Mesenteric fat pad (tissue), 1 donor: ENCODE data around the gene SNCAIP. TPM values are rescaled to one million over a fixed set of nuclear protein-coding genes. Genes with fewer than 3 reads are reported as not detected.

Experiments used
- DNase-seq: peaks from one replicate; pipeline ENCODE4 v3.0.0-alpha.2; 2020; ENCODE audit warnings: low spot score
- total RNA-seq: library from RNA; stranded (reverse); fragmentation: NEBNext Ultra II Directional; extraction: Animal tissue kit (Norgen Biotek cat#: 25700); gene quantifications from one replicate; pipeline ENCODE4 v1.2.1, GENCODE V29; 2021
- donor health status: DM: yes; HTN: yes; CAD: no.

The SNCAIP gene
- total RNA-seq, 1 donor from 2014 or later: 3.6 TPM

DNA sequence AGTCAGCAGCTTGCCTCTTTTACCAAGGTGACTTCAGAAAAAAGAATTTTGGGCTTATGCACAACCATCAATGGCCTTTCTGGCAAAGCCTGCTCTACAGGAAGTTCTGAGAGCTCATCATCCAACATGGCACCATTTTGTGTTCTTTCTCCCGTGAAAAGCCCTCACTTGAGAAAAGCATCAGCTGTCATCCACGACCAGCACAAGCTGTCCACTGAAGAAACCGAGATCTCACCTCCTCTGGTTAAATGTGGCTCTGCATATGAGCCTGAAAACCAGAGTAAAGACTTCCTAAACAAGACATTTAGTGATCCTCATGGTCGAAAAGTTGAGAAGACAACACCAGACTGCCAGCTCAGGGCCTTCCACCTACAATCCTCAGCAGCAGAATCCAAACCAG lies 111.2 kb downstream of the SNCAIP start:
- DNase-seq: no peak

DNA sequence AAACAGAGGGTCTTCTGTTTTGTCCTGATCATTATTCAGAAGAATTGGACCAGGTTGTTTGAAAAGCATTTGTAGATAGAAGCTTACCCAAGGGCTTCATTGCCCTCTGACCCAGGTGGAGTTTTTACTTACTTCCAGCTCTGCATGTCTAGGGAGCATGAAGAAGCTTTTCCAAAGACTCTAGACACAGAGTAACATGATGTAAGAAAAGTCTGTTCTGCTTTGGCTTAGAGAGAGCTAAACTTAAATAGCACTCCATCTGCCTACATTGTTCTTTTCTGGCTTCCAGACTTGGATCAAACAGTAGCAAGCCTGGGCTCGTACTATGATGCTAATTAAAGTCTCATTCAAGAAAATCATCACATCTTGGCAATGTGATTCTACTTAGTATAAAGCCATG lies 112.1 kb downstream of the SNCAIP start:
- no peak for DNase-seq

DNA sequence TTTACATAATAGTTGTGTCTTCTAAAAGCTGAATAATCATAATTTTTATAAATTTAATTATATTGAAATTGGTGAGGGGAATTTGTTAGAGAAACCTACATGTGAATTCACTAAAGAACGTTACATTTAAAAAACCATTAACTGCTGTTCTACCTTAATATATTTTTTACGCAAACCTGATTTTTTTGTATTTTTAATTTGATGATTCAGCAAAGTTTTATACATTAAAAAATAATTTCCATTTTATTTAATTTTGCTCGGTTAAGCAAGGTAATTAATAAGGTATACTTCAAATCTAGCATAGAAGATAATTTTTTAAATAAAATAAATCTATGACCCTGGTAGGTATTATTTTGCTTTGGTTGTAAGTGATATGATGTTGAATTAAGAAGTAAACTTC lies 114.3 kb downstream of the SNCAIP start:
- no peak for DNase-seq

DNA sequence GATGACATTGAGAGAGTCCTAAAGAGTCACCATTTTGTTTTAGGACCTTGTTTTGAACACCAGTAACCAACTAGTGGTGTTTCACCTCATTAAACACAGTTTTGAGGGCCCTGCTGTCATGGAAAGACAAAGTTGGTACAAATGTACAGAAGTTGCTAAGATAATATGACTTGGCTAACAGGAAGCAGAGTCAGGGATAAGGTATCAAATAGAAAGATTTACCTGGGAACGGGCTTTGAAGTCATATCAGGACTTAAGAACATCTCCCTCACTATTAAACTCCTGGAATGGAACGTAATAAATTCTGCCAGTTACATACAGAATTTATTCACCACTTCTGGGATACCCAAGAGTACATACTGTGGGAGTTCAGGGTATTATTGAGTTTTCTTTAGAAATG lies 115.6 kb downstream of the SNCAIP start:
- no peak for DNase-seq

DNA sequence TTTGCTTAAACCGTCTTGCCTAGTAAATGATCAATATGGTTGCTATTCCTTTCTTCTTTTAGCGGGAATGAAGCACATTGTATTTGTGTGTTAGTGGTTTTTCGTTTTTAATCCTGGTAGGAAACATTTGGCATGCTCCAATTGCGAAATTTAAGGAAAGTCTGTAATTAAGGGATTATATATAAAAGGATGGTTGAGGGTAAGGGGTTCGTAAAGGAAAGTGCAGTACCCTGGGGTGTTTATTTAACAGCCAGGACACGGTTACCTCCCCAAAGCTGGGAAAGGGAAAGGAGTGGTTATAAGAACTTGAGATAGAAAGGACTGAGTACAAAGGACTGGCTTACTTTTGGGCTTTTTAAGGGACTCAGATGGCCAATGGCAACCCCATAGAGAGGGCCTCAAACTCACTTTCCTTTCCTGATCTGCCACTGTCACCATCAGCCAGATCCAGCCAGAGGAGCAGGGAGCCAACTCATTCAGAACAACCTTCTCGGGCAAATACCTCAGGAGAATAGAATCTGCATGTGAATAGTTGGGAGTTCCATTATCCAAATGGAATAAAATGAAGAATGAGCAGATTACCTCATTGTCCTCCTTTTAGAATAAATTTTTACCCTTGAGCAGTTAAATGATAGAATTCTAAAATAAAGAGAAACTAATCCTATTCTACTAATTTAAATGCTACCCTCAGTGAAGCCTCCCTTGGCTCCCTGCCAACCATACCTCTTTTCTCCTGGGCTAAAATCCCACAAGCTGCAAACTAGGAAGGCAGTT lies 117.7 kb downstream of the SNCAIP start:
- no peak for DNase-seq

DNA sequence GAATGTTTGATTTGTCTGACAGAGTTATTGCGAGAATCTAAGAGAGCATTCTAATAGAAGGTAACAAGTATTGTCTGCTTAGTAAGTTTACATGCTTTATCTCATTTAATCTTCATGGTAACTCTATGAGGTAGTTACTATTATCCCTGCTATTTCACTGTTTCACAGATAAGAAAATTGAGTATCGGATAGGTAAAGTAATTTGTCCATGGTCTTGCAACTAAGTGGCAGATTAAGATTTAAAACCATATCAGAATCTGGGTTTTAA lies 118.2 kb downstream of the SNCAIP start:
- no peak for DNase-seq

DNA sequence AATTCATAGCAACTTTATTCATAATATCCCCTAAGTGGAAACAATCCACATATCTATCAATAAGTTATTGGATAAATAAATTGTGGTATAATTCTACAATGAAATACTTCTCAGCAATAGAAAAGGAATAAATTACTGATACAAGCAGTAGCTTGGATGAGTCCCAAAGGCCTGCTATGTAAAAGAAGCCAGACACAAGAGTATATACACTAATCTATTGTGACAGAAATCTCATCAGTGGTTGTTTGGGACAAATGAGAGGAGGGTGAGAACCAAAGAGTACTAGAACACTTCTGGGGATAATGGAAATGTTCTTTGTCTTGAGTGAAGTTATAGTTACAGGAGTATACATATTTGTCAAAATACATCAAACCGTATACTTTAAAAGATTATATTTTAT lies 119.3 kb downstream of the SNCAIP start:
- no peak for DNase-seq

DNA sequence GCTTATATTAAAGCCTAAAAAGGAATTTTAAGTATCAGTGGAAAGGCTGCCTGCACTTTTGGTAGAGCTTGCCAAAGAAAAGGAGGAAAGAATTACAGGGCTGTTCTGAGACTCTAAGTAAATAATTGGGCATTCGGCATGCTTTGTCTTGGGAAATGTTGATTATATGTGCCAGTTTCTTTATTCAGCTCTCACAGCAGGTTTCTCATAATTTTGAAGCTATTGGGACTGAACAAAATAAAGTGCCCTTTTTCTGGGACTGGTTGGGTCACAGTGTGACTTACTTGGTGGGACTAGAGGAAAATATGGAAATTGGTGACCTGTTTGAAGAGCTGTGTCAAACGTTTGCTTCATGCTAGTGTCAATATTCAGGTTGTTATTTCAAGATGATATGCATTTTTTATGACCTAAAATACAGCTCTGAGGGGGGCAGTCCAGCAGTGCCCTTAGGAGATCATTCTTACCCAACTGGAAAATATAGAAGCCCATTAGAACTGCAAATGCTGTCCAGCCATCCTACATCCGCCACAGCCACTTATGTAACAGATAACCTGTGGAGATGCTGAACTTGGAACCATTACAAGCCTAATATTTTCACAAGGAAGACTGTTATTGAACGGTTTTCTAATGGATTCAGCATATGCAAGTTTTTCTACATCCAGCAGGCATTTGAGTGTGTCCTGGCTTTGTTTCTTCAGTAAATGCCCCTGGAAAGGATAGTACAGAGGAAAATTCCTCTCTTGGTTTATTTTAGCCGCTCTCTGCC lies 122.4 kb downstream of the SNCAIP start:
- no peak for DNase-seq

DNA sequence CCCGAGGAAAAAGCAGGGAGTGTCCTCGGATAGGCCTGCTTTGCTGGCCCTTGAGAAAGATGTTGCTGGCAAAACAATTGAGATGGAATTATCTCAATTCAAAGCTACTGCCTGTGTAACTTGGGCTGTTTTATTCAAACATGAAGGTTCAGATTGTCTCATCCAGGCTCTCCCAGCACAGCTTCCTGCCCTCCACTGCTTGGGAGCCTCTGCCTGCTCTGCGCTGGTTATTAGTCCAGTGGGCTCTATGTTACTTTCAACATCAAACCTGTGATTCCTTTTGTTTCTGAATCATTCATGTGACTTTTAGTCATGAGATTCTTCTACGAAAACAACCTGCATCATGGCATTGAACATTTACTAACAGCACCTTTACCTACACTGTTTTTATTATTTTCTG lies 123.2 kb downstream of the SNCAIP start:
- no peak for DNase-seq

DNA sequence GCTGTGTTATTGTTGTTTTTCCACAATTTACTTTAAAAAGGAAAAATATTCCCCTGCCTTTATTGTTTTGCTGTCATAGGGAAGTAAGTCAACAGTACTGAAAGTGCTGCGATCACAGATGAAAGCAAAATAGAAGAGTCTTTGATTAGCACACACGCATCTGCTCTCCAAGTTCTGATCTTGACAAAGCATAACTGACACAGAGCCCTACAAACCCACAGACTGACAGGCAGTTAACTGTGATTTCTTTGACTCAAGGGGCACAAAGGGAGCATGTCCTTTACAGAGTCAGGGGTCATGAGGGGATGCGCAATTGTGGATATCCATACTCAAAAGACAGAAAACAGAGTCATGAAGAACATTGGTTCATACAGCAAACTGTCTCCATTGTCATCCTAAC lies 123.7 kb downstream of the SNCAIP start:
- DNase-seq: no peak

DNA sequence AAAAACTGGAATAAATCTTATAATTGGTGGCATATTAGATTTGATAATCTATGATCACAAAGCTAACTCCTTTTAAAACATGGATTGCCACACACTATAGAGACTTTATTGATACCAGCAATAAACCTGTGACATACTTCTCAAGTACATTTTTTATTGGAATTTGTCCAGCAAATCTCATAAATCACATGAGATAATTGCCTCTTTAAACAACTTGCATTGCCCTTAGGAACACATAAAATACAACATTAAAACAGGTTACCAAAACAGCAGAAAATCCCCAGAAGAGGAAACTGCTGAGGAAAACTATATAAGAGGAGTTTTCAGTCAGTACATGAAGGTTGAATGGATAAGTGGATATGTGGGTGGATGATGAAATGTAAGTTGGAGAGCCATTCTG lies 124.6 kb downstream of the SNCAIP start:
- no peak for DNase-seq

DNA sequence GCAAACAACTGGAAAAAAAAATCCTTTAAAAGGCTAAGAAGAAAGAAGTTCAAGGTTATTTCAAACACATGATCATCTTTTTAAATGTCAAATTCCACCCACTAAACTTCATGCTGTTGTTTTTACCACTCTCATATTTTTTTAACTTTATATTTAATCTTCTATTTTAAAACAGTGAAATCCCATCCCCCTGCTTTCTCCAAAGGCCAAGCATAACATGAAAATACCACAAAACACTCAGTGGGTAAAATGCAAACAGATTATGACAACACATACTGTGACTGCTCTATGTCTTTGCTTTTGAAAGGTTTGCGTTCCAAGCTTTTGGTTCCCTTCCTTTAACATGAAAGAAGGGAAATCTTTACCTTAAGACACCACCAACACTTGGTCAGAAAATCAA lies 127.6 kb downstream of the SNCAIP start:
- DNase-seq: no peak

DNA sequence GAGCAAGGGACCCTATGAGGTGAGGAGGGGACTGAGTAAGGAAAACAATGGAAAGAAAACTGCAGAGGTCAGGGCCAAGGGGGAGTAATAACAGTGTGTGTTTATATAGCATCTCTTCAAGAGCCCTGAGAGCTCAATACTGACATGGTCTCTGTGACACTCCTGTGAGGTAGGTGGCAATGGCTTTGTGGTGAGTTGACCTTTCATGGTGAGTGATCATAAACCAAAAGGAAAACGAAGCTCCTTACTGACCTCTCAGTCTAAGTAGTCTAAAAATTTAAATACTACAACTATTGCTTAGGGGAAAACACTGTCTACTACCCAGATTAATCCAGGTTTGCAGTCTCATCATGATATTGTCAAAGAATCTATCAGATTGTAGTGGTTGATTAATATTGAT lies 130.9 kb downstream of the SNCAIP start:
- DNase-seq: no peak

DNA sequence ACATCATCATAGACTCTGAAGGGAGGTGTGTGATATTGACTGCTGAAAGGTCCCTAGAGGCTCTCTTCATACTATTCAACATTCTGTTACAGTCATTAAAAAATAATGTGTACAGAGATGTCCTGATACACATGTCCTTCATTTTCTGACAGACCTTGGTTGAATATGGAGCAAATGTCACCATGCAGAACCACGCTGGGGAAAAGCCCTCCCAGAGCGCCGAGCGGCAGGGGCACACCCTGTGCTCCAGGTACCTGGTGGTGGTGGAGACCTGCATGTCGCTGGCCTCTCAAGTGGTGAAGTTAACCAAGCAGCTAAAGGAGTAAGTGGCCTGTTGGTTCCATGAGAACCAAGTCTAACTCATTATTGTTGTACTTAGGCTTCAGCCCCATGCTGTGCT lies 132.4 kb downstream of the SNCAIP start:
- no peak for DNase-seq

DNA sequence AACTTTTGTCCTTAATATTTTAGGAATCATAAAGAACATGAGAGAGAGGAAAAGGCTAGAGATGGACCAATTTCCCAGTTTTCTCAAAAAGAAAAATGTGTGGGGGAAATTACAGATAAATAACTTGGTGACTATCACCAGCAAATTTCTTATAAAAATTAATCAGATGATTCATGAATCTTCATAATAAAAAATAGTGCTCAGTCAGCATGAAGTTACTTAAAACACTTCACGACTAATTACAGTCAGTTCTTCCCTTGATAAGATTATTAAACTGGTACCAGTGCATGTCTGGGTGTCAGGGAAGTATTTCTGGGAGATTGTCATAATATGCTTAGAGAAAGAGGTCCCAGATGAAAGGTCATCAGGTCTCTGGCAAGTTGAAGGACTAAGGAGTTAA lies 133.0 kb downstream of the SNCAIP start:
- no peak for DNase-seq

DNA sequence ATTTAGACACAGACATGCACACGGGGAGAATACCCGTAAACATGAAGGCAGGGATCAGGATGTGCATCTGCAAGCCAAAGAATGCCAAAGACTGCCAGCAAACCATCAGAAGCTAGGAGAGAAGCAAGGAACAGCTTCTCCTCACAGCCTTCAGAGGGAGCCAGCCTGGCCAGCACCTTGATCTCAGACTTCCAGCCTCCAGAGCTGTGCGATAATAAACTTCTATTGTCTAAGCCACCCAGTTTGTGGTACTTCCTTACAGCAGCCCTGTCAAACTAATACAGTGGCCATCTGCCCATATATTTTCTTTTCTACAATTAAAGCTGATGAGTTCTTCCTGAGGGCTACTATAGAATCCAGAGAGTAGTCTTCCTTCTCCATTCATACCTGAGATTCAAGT lies 135.0 kb downstream of the SNCAIP start:
- DNase-seq: no peak

DNA sequence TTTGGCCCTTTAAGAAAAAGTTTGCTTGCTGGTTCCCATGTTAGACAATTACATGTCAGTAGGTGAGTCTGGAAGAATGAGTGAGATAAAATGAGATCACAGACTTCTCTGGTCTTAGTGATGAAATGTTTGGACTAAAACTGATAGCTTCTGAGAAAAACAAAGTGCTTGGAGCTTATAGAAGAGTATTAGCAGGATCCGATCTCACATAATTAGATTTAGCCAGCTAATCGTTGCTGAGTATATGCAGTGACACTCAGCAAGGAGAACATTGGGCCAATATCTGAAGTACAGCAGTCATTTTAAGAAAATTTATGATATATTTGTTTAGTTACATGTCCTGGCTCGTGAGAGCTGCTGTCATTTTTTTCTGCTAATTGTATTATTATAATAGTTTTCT lies 135.8 kb downstream of the SNCAIP start:
- no peak for DNase-seq

DNA sequence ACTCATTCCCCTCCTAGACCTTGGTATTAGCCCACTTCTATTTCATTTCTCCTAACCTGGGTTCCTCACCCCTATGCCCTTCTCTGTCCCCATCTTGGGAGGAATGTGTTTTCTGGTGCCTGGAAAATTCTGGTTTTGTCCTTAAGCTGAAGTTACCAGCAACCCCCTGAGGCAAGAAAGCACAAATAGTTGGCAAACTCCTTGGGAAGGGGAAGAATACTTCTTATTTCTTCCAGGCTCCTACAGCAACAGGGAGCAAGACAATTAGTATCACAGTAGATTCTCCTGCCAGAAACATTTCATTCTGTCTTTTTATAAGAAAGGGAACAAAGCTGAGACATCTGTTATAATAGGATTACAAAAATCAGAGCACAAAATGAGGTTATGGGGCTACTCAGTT lies 142.5 kb downstream of the SNCAIP start:
- DNase-seq: no peak

DNA sequence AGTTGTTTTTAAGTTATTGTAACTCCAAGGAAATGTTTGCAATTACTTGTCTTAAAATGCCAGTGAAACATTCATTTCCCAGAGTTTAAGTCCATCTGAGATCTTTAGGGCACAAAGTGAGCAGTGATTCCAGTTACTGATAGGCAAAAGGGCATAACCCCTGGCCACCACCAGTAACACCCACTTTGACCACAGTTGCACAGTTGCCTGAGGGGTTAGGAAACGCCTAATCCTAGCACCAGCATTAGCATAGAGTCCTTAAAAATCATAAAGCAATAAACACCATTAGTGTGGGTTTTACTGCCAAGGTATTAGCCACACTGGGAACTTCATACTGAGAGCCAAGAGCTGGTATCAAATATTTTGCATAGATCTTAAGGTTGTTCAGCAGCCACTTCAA lies 143.9 kb downstream of the SNCAIP start:
- DNase-seq: no peak

DNA sequence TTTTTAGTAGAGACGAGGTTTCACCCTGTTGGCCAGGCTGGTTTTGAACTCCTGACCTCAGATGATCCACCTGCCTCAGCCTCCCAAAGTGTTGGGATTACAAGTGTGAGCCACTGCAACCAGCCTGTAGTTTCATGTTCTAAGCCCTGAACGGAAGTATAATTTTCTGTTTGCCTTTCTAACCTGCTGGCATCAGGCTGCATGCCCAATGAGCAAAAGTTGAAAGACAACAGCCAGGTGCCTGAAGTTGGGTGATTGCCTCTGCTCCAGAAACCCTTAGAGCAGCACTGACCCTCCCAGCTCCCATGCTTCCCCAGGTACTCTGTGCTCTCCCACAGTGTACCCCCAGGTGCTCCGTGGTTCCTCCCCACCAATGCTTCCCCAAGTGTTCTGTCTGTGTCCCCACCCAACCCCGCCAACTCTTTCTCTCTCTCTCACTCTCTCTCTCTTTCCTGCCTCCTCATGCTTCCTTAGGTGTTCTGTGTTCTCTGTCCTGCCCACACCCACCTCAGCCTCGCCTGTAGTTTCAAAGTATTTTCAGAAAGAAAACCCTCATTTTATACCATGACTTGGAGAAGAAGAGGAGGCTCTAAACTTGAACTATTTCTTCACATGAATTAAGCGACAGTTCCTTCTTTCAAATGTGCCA lies 145.3 kb downstream of the SNCAIP start:
- no peak for DNase-seq

DNA sequence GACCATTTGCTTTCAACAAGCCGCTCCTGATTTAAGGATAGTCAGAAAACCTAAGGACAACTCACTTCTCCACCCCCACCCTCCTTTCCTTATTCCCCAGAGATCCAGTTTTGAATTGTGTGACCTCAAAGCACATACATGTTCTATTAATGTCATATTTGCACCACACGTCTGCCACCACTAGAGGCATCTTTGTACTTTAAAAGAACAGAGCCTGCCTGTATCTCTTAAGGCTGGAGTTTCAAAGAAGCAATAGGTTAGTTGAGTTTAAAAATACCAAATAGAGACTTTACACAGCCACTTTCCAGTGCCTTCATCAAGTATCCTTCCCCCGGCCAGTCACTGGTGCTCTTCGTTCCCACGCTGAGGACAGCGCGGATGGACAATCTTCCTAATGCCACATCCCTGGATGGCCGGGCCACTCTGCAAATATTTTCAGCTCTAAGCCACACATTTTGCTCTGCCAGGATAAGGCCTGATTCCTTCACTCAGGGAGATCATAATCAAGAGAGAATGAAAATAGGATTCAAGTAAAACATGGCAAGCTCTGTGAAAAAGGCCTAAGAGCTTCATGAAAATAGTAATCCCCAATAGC lies 146.3 kb downstream of the SNCAIP start:
- no peak for DNase-seq

DNA sequence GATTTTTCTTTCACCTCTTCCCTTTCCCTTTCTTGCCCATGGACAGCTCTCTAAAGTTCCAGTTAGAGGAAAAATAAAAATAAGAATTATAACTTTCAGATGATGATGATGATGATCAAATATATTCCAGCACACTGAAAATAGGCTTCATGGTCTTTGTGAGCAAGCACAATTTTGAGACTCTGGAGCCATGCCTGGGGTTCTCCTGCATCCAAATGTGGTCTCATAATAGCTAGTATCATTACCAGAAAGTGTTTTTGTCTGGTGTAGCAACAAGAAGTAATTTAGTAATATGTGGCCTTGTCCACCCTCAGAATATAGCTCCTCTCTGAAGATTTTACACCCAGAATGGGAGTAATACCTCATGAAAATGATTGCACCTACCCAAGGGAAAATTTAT lies 150.4 kb downstream of the SNCAIP start:
- no peak for DNase-seq
